NOMO-1 treated with DMSO at 0.1 percent for 48 hours (cell line): ENCODE data around the gene LRRC4B.

Source experiments
- DNase-seq: peaks from one replicate; lab custom pipeline; 2025; ENCODE audit not compliant: unreplicated experiment; lab: John Stamatoyannopoulos, UW

The LRRC4B gene

GRCh38 chr19:50467566-50467965 is 100.7 kb downstream of the LRRC4B start:
- no peak for DNase-seq
